Testis (tissue), 3 donors: ENCODE measurements around the gene NLRP5. TPM values are rescaled to one million over a fixed set of nuclear protein-coding genes. Genes with fewer than 3 reads are reported as not detected.

ENCODE experiments used
- DNase-seq: peaks from one replicate; pipeline ENCODE4 v3.0.0-alpha.2; 2019
- H3K27ac ChIP-seq, 2 donors: fragments of 200-600 bp; sonication (generic); one replicate each; pipeline ENCODE4 v1.5.1; 2019
- H3K27me3 ChIP-seq: fragments of 200-600 bp; sonication (generic); one replicate; pipeline ENCODE4 v1.5.1; 2019
- H3K36me3 ChIP-seq: fragments of 200-600 bp; sonication (generic); one replicate; pipeline ENCODE4 v1.5.1; 2017; ENCODE audit warnings: low read depth; ENCODE audit errors: missing control alignments
- H3K4me1 ChIP-seq: fragments of 200-600 bp; sonication (generic); one replicate; pipeline ENCODE4 v1.5.1; 2019
- H3K4me3 ChIP-seq, 2 donors: fragments of 200-600 bp; sonication (generic); one replicate each; pipeline ENCODE4 v1.5.1; 2017 to 2019
- H3K9me3 ChIP-seq: fragments of 200-600 bp; sonication (generic); one replicate; pipeline ENCODE4 v1.5.1; 2017
- POLR2A ChIP-seq: fragments of 450-650 bp; IDR thresholded peaks from one replicate; pipeline ENCODE4 v1.6.1; 2017; ENCODE audit warnings: antibody characterized with exemption, mild to moderate bottlenecking, moderate library complexity
- WGBS, 2 donors: methylation state at CpG; one replicate each; pipeline ENCODE4 v1.1.5; 2018; 5-methylcytosine and 5-hydroxymethylcytosine counted together
- intact Hi-C: fragments of 100-400 bp; cut with DNase I; formaldehyde crosslinking; loops from one replicate; pipeline ENCODE4 v1.15.1; 2023; ENCODE audit warnings: low total_unique reads
- polyA plus RNA-seq: library from polyadenylated mRNA; stranded (reverse); fragments of 350-450 nt; fragmentation: Illumina TruSeq; extraction: RNeasy Lipid Tissue Mini Kit (QIAGEN cat#74804); gene quantifications from one replicate; pipeline ENCODE4 v1.2.3, GENCODE V29; 2014; ENCODE audit warnings: low read depth, low replicate concordance; ENCODE audit not compliant: insufficient read depth
- total RNA-seq, 2 donors: library from RNA; depleted of rRNA; stranded (reverse); fragments of >200 nt; gene quantifications; one replicate each; pipeline ENCODE4 v1.2.3, GENCODE V29; 2016
- TF ChIP-seq, protein P1 (sequence below), 3 experiments: fragments of 450-650 bp in 2 of 3; fragments of 200-600 bp in 1 of 3; sonication (generic) in 1 of 3; IDR thresholded peaks; one replicate each; pipeline ENCODE4 v1.5.1; 2016 to 2019; ENCODE audit warnings: antibody characterized with exemption in 3 of 3, mild to moderate bottlenecking in 2 of 3, moderate library complexity in 1 of 3

The NLRP5 gene
- total and polyA plus RNA-seq, 3 donors from 2014 or later: 0.47 to 2.8 (median 1.2) TPM

DNA sequence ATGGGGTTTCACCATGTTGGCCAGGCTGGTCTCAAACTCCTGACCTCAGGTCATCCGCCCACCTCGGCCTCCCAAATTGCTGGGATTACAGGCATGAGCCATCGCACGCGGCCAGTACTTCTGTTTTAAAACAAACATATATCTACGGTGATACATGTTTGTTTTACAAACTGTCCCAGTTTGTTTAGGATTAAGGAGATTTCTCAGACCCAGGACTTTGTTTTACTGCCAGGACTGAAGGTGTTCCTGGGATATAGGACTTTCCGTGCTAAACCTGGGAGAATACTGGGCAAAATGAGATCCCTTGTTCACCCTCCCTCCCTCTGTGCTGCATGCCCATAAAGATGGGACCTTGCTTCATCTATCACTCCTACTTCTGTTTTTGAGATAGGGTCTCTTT lies 30.1 kb upstream of the NLRP5 start:
- no peaks in the 10 kb centered on the region for H3K9me3 ChIP-seq
- TF ChIP-seq, protein P1, sequence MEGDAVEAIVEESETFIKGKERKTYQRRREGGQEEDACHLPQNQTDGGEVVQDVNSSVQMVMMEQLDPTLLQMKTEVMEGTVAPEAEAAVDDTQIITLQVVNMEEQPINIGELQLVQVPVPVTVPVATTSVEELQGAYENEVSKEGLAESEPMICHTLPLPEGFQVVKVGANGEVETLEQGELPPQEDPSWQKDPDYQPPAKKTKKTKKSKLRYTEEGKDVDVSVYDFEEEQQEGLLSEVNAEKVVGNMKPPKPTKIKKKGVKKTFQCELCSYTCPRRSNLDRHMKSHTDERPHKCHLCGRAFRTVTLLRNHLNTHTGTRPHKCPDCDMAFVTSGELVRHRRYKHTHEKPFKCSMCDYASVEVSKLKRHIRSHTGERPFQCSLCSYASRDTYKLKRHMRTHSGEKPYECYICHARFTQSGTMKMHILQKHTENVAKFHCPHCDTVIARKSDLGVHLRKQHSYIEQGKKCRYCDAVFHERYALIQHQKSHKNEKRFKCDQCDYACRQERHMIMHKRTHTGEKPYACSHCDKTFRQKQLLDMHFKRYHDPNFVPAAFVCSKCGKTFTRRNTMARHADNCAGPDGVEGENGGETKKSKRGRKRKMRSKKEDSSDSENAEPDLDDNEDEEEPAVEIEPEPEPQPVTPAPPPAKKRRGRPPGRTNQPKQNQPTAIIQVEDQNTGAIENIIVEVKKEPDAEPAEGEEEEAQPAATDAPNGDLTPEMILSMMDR (IDR thresholded peaks at IDR 0.05): no peak
- no peak for TF ChIP-seq POLR2A
- no peaks in the 10 kb centered on the region for H3K36me3 ChIP-seq
- WGBS, 2 donors: 90 to 93% methylated on average over 7 of the region's 7 CpGs
- H3K27ac ChIP-seq: no peak overlapping the region
- H3K4me3 ChIP-seq: no peak overlapping the region
- H3K27me3 ChIP-seq: no peaks in the 10 kb centered on the region
- intact Hi-C loops: no loop called here
- no peak for DNase-seq
- no peaks in the 10 kb centered on the region for H3K4me1 ChIP-seq

DNA sequence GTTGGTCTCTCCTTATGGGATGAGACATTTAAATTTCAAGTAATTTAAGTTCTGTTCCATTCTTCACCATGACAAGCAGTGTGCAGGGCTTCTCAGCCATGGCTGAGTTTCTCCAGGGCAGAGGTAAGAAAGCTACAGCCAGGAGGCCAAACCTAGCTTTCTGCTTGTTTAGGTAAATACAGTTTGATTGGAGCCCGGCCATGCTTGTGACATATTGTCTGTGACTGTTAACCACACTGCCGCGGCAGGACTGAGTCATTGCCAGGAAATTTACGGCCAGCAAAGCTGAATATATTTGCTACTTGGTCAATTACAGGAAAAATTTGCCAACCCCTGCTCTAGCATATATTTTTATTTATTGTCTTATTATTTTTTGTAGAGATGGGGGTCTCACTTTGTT lies 28.2 kb upstream of the NLRP5 start:
- H3K4me1 ChIP-seq: no peaks in the 10 kb centered on the region
- no peak overlapping the region for H3K4me3 ChIP-seq
- TF ChIP-seq, protein P1 (IDR thresholded peaks at IDR 0.05): no peak
- no peak for TF ChIP-seq POLR2A
- no peak overlapping the region for H3K27ac ChIP-seq
- H3K9me3 ChIP-seq: no peaks in the 10 kb centered on the region
- no peaks in the 10 kb centered on the region for H3K36me3 ChIP-seq
- no peak for DNase-seq
- WGBS, 2 donors: 89% methylated on average over 4 of the region's 4 CpGs
- intact Hi-C loops: no loop called here
- no peaks in the 10 kb centered on the region for H3K27me3 ChIP-seq

DNA sequence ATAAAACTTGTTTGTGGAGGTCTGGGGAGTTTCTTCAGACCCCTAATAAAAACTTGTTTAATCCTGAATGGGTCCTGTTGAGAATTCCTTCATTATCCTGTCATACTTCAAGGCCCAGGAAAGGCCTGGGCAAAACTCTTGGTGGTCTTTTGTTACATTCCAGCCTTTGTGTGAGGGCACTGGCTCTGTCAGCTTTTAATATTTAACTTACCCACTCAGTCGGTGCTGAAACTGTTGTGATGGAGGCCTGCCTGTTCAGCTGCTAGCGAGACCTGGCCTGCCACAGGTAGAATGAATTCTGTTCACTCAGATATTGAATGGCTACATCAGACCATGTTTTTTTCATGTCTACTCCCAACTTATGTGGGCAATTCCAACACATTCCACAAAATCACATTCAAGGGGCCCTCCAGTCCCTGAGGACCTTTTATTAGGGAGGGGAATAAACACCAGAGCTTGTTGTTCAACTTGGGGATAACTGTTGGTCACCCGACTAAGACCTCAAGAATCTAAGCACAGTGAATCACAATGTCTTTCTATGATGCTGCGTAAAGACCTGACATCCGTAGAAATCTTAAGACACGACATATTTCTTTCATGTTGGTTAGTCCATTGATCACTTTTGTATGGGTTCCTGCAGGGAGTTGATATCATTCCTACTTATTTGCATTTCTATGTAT lies 26.4 kb upstream of the NLRP5 start:
- no peaks in the 10 kb centered on the region for H3K9me3 ChIP-seq
- 81 to 91% methylated on average over 6 of the region's 6 CpGs for WGBS, 2 donors
- no peak overlapping the region for H3K27ac ChIP-seq
- no peak overlapping the region for H3K4me3 ChIP-seq
- H3K27me3 ChIP-seq: no peaks in the 10 kb centered on the region
- no peaks in the 10 kb centered on the region for H3K4me1 ChIP-seq
- TF ChIP-seq POLR2A: no peak
- TF ChIP-seq, protein P1 (IDR thresholded peaks at IDR 0.05): no peak
- DNase-seq: no peak
- H3K36me3 ChIP-seq: no peaks in the 10 kb centered on the region
- intact Hi-C loops: no loop called here

DNA sequence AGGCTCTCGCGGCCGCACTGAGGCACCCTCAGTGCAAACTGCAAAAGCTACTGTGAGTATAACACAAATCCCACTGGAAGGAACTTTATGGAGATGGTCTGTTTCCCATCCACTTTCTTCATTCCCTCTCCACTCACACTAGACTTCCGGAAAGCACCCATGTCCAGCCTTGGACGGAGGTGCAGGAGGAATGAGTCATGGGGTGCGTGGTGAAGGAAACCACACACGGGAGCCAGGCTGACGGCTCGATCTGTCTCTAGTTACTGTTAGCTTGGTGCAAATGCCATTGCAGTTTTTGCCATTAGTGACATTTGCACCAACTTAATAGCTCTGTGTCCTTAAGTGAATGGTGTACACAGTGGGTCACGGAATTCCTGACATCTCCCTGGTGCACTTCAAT lies 24.4 kb upstream of the NLRP5 start:
- Histone ChIP-seq H3K4me1 (no peaks in the 10 kb centered on the region), H3K27ac (no peak overlapping the region), H3K4me3 (no peak overlapping the region), H3K9me3 (no peaks in the 10 kb centered on the region), H3K36me3 (no peaks in the 10 kb centered on the region), H3K27me3 (no peaks in the 10 kb centered on the region)
- intact Hi-C loops: no loop called here
- TF ChIP-seq, protein P1 (IDR thresholded peaks at IDR 0.05): no peak
- TF ChIP-seq POLR2A: no peak
- 88 to 93% methylated on average over 10 of the region's 10 CpGs for WGBS, 2 donors
- DNase-seq: no peak

DNA sequence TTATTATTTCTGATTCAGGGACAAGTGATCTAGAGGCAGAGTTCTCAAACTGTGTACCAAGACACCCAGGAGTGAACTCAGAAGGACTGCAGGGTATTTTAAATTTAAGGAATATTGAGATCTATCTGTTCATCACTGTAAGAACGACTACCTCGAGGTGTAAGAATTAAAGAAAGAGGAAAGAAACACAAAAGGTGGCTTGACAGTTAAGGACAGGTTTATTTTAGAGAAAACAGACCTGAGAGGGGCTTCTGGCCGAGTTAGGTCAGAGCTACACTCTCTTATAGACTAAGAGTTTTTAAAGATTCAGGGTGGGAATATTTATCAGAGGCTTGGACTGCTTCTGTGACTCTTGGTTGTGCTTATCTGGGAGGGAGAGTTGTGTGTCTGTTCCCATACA lies 12.6 kb upstream of the NLRP5 start:
- no peak for DNase-seq
- Histone ChIP-seq H3K4me3 (no peak overlapping the region), H3K4me1 (no peaks in the 10 kb centered on the region), H3K9me3 (no peaks in the 10 kb centered on the region), H3K27me3 (no peaks in the 10 kb centered on the region), H3K36me3 (no peaks in the 10 kb centered on the region), H3K27ac (no peak overlapping the region)
- TF ChIP-seq, protein P1 (IDR thresholded peaks at IDR 0.05): no peak
- TF ChIP-seq POLR2A: no peak
- 54 to 65% methylated on average over 3 of the region's 3 CpGs for WGBS, 2 donors
- intact Hi-C loops: no loop called here
